H9 (cell line): ENCODE data around the gene OXCT1. TPM values are rescaled to one million over a fixed set of nuclear protein-coding genes. Genes with fewer than 3 reads are reported as not detected.

Experiments used
- DNase-seq: peaks from one replicate; pipeline ENCODE4 v3.0.0-alpha.2; 2017
- H2AFZ ChIP-seq: one replicate; pipeline ENCODE4 v1.6.1; 2013; ENCODE audit warnings: mild to moderate bottlenecking, low read length, control low read depth, moderate library complexity
- H2AK5ac ChIP-seq: 2 replicates; pipeline ENCODE4 v1.6.1; 2013; ENCODE audit warnings: low read length, control low read depth, mixed read lengths; ENCODE audit not compliant: insufficient read length
- H2BK120ac ChIP-seq: one replicate; pipeline ENCODE4 v1.6.1; 2013; ENCODE audit warnings: low read depth, mild to moderate bottlenecking, low read length, control low read depth, inconsistent platforms; ENCODE audit not compliant: poor library complexity, severe bottlenecking
- H2BK12ac ChIP-seq: 2 replicates; pipeline ENCODE4 v1.6.1; 2013; ENCODE audit warnings: low read length, control low read depth, mixed read lengths, low read depth; ENCODE audit not compliant: insufficient read length
- H2BK15ac ChIP-seq: 2 replicates; pipeline ENCODE4 v1.6.1; 2013; ENCODE audit warnings: low read depth, low read length, control low read depth
- H2BK20ac ChIP-seq: one replicate; pipeline ENCODE4 v1.6.1; 2013; ENCODE audit warnings: low read depth, mild to moderate bottlenecking, low read length, control low read depth, inconsistent platforms; ENCODE audit not compliant: poor library complexity, severe bottlenecking
- H2BK5ac ChIP-seq: 2 replicates; pipeline ENCODE4 v1.6.1; 2013; ENCODE audit warnings: low read length, control low read depth, mixed read lengths; ENCODE audit not compliant: insufficient read length
- H3K14ac ChIP-seq: 2 replicates; pipeline ENCODE4 v1.6.1; 2013; ENCODE audit warnings: low read length, control low read depth; ENCODE audit not compliant: insufficient read depth
- H3K18ac ChIP-seq: 2 replicates; pipeline ENCODE4 v1.6.1; 2013; ENCODE audit warnings: low read depth, mild to moderate bottlenecking, mixed read lengths, low read length, control low read depth; ENCODE audit not compliant: insufficient read length
- H3K23ac ChIP-seq: 2 replicates; pipeline ENCODE4 v1.6.1; 2013; ENCODE audit warnings: low read length, control low read depth, mixed read lengths, low read depth; ENCODE audit not compliant: insufficient read length
- H3K23me2 ChIP-seq: 2 replicates; pipeline ENCODE4 v1.6.1; 2013; ENCODE audit warnings: low read depth, mild to moderate bottlenecking, mixed read lengths, low read length, control low read depth; ENCODE audit not compliant: insufficient read length, poor library complexity, severe bottlenecking
- H3K27ac ChIP-seq: 2 replicates; pipeline ENCODE4 v1.5.1; 2013; ENCODE audit warnings: low read length, control low read depth, mixed read lengths, low read depth; ENCODE audit not compliant: insufficient read length
- H3K27me3 ChIP-seq: 2 replicates; pipeline ENCODE4 v1.6.1; 2013; ENCODE audit warnings: low read length, control low read depth, inconsistent platforms; ENCODE audit not compliant: insufficient read depth
- H3K4ac ChIP-seq: 2 replicates; pipeline ENCODE4 v1.6.1; 2013; ENCODE audit warnings: low read depth, mild to moderate bottlenecking, control low read depth, inconsistent platforms, low read length, moderate library complexity
- H3K4me1 ChIP-seq: 2 replicates; pipeline ENCODE4 v1.6.1; 2013; ENCODE audit warnings: low read length, control low read depth, inconsistent platforms; ENCODE audit not compliant: insufficient read depth
- H3K4me2 ChIP-seq: 2 replicates; pipeline ENCODE4 v1.6.1; 2013; ENCODE audit warnings: low read length, control low read depth, mixed read lengths; ENCODE audit not compliant: insufficient read length, insufficient read depth
- H3K56ac ChIP-seq: 2 replicates; pipeline ENCODE4 v1.6.1; 2013; ENCODE audit warnings: low read depth, mild to moderate bottlenecking, mixed read lengths, low read length, control low read depth; ENCODE audit not compliant: insufficient read length
- H3K79me1 ChIP-seq: 2 replicates; pipeline ENCODE4 v1.6.1; 2013; ENCODE audit warnings: low read depth, mild to moderate bottlenecking, moderate library complexity, low read length, control low read depth, inconsistent platforms; ENCODE audit not compliant: insufficient read depth, poor library complexity, severe bottlenecking
- H3K79me2 ChIP-seq: 2 replicates; pipeline ENCODE4 v1.6.1; 2013; ENCODE audit warnings: low read length, control low read depth, inconsistent platforms; ENCODE audit not compliant: insufficient read depth
- H3K9ac ChIP-seq: 2 replicates; pipeline ENCODE4 v1.6.1; 2013; ENCODE audit warnings: low read length, control low read depth, mixed read lengths; ENCODE audit not compliant: insufficient read length; ENCODE audit errors: extremely low read depth
- H3K9me3 ChIP-seq: one replicate; pipeline ENCODE4 v1.6.1; 2013; ENCODE audit warnings: low read depth, low read length, inconsistent platforms; ENCODE audit not compliant: control insufficient read depth
- H3T11ph ChIP-seq: one replicate; pipeline ENCODE4 v1.6.1; 2013; ENCODE audit warnings: mild to moderate bottlenecking, low read length, control low read depth, inconsistent platforms
- H4K20me1 ChIP-seq: one replicate; pipeline ENCODE4 v1.6.1; 2013; ENCODE audit not compliant: control insufficient read depth, insufficient read length, insufficient read depth
- H4K5ac ChIP-seq: 2 replicates; pipeline ENCODE4 v1.6.1; 2013; ENCODE audit warnings: low read depth, mild to moderate bottlenecking, mixed read lengths, low read length, control low read depth; ENCODE audit not compliant: insufficient read length
- H4K8ac ChIP-seq: replicated peaks from 2 replicates; pipeline ENCODE4 v1.6.1; 2013; ENCODE audit warnings: low read length, control low read depth, mixed read lengths, low read depth; ENCODE audit not compliant: insufficient read length
- H4K91ac ChIP-seq: 2 replicates; pipeline ENCODE4 v1.6.1; 2013; ENCODE audit warnings: low read depth, mild to moderate bottlenecking, moderate library complexity, mixed read lengths, low read length, control low read depth; ENCODE audit not compliant: insufficient read length
- H3K27ac Mint-ChIP-seq, 3 experiments: 2 replicates in 2 of 3; 3 replicates in 1 of 3; pipeline ENCODE4 v1.8.0; 2020 to 2021; ENCODE audit warnings: mixed read lengths in 3 of 3, mild to moderate bottlenecking in 1 of 3, moderate library complexity in 1 of 3
- H3K27me3 Mint-ChIP-seq: 2 replicates; pipeline ENCODE4 v1.8.0; 2021; ENCODE audit warnings: low read depth, mild to moderate bottlenecking, moderate library complexity, mixed read lengths
- H3K36me3 Mint-ChIP-seq, 3 experiments: 2 replicates in 2 of 3; 3 replicates in 1 of 3; pipeline ENCODE4 v1.8.0; 2020 to 2021; ENCODE audit warnings: low read depth in 3 of 3, mixed read lengths in 3 of 3; ENCODE audit not compliant: insufficient read depth in 1 of 3
- H3K4me1 Mint-ChIP-seq, 2 experiments: 2 replicates each; pipeline ENCODE4 v1.8.0; 2020; ENCODE audit warnings: mixed read lengths in 2 of 2
- H3K4me3 Mint-ChIP-seq, 2 experiments: 2 replicates in 1 of 2; 3 replicates in 1 of 2; pipeline ENCODE4 v1.8.0; 2020 to 2021; ENCODE audit warnings: mild to moderate bottlenecking in 2 of 2, mixed read lengths in 2 of 2, moderate library complexity in 1 of 2
- H3K9me3 Mint-ChIP-seq, 2 experiments: 2 replicates in 1 of 2; 3 replicates in 1 of 2; pipeline ENCODE4 v1.8.0; 2020; ENCODE audit warnings: mild to moderate bottlenecking in 2 of 2, mixed read lengths in 2 of 2, moderate library complexity in 1 of 2
- WGBS: extraction: QIAGEN DNeasy Blood & Tissue Kit; methylation state at CpG from one replicate; pipeline ENCODE4 v1.1.7; 2013; ENCODE audit warnings: missing lambda C conversion rate, low lambda C conversion rate, mixed read lengths; ENCODE audit not compliant: insufficient read length; ENCODE audit errors: extremely low coverage; 5-methylcytosine and 5-hydroxymethylcytosine counted together
- total RNA-seq: library from RNA; stranded (reverse); gene quantifications from 2 replicates; pipeline ENCODE4 v1.2.1, GENCODE V29; 2021
- TF ChIP-seq, protein P1 (sequence below): fragments of 200-600 bp; sonication (generic); conservative IDR thresholded peaks from 3 replicates; pipeline ENCODE4 v1.8.0; 2021; ENCODE audit warnings: antibody characterized with exemption, mild to moderate bottlenecking

The OXCT1 gene
- total RNA-seq, 1 experiment from 2014 or later = 25.6 TPM

DNA sequence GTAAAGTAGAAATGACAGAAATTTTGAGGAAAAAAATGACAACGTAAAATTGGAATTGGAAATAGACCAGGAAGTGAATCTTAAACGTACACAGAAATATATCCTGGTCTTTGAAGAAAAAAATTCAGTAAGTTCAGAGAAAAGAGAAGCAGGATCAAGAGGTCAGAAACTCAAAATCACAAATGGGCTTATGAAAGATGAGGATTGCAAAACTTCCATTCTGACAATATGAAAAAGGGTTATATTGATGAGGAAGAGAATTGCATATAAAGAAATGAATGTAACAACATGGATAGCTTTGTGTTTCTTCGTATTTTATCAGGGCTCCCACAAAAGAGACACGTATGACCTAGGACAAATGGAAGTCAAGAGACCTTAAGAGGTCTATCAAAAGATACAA lies 58.1 kb downstream of the OXCT1 start:
- Histone ChIP-seq H3K23ac (no peak overlapping the region), H3K79me1 (no peaks in the 10 kb centered on the region), H3T11ph (no peak overlapping the region), H2AFZ (no peak overlapping the region), H2BK20ac (no peak overlapping the region), H3K9me3 (no peaks in the 10 kb centered on the region), H4K5ac (no peak overlapping the region), H3K18ac (no peak overlapping the region), H3K27ac (no peak overlapping the region), H3K23me2 (no peaks in the 10 kb centered on the region), H3K9ac (no peak overlapping the region), H2BK5ac (no peak overlapping the region), H4K8ac (no peak overlapping the region), H3K14ac (no peak overlapping the region), H3K56ac (no peak overlapping the region), H3K4me1 (no peaks in the 10 kb centered on the region), H3K27me3 (no peaks in the 10 kb centered on the region), H3K4ac (no peak overlapping the region), H4K91ac (no peak overlapping the region), H3K4me2 (no peak overlapping the region), H2AK5ac (no peak overlapping the region), H2BK120ac (no peak overlapping the region), H2BK12ac (no peak overlapping the region), H2BK15ac (no peak overlapping the region), H3K79me2 (no peaks in the 10 kb centered on the region), H4K20me1 (no peaks in the 10 kb centered on the region)
- Mint-ChIP-seq H3K9me3 (no peaks in the 10 kb centered on the region), H3K27ac (no peak overlapping the region), H3K4me3 (no peak overlapping the region), H3K36me3 (no peaks in the 10 kb centered on the region), H3K4me1 (peaks cover 4 to 6% of the 10 kb centered on the region in 2 experiments), H3K27me3 (no peaks in the 10 kb centered on the region)
- TF ChIP-seq, protein P1, sequence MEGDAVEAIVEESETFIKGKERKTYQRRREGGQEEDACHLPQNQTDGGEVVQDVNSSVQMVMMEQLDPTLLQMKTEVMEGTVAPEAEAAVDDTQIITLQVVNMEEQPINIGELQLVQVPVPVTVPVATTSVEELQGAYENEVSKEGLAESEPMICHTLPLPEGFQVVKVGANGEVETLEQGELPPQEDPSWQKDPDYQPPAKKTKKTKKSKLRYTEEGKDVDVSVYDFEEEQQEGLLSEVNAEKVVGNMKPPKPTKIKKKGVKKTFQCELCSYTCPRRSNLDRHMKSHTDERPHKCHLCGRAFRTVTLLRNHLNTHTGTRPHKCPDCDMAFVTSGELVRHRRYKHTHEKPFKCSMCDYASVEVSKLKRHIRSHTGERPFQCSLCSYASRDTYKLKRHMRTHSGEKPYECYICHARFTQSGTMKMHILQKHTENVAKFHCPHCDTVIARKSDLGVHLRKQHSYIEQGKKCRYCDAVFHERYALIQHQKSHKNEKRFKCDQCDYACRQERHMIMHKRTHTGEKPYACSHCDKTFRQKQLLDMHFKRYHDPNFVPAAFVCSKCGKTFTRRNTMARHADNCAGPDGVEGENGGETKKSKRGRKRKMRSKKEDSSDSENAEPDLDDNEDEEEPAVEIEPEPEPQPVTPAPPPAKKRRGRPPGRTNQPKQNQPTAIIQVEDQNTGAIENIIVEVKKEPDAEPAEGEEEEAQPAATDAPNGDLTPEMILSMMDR = no peak
- DNase-seq = no peak
- WGBS = no CpG with 5 or more reads among the region's 4 CpGs
